Activated T-helper 2 cell treated with anti-CD3 and anti-CD28 coated beads, Interferon-gamma antibody, Interleukin-2, Interleukin-4, amounts not matched to agents 10 μg/mL and 5 μg/mL and 100 μg/mL, durations not matched to agents 14 hours and 24 hours and 36 hours (primary cell): ENCODE measurements around the gene HIVEP3. TPM values are rescaled to one million over a fixed set of nuclear protein-coding genes. Genes with fewer than 3 reads are reported as not detected.

Experiments used
- DNase-seq: peaks from one replicate; pipeline ENCODE4 v3.0.0; 2021; ENCODE audit warnings: low spot score
- H3K27ac Mint-ChIP-seq: one replicate; pipeline ENCODE4 v1.8.0; 2021; ENCODE audit warnings: mixed read lengths
- H3K27me3 Mint-ChIP-seq: one replicate; pipeline ENCODE4 v1.8.0; 2021; ENCODE audit warnings: low read depth, mixed read lengths
- H3K36me3 Mint-ChIP-seq: one replicate; pipeline ENCODE4 v1.8.0; 2021; ENCODE audit warnings: low read depth, mixed read lengths
- H3K4me1 Mint-ChIP-seq: one replicate; pipeline ENCODE4 v1.8.0; 2021; ENCODE audit warnings: low read depth, mixed read lengths
- H3K4me3 Mint-ChIP-seq: one replicate; pipeline ENCODE4 v1.8.0; 2021; ENCODE audit warnings: low read depth, mild to moderate bottlenecking, moderate library complexity, mixed read lengths
- H3K9me3 Mint-ChIP-seq: one replicate; pipeline ENCODE4 v1.8.0; 2021; ENCODE audit warnings: mixed read lengths
- intact Hi-C: fragments of 100-400 bp; cut with micrococcal nuclease; formaldehyde crosslinking; loops from one replicate; pipeline ENCODE4 v1.15.1; 2023
- total RNA-seq: library from RNA; stranded (reverse); gene quantifications from 2 replicates; pipeline ENCODE4 v1.2.3, GENCODE V29; 2022

The HIVEP3 gene
- total RNA-seq, 1 donor from 2014 or later: 33.7 TPM

- intact Hi-C loops: no loop called here
- no peak overlapping the region for H3K27ac Mint-ChIP-seq
- H3K36me3 Mint-ChIP-seq: peaks cover 26% of the 10 kb centered on the region
- no peaks in the 10 kb centered on the region for H3K9me3 Mint-ChIP-seq
- H3K4me3 Mint-ChIP-seq: no peak overlapping the region
- H3K4me1 Mint-ChIP-seq: peaks cover 30% of the 10 kb centered on the region
- DNase-seq: no peak
- H3K27me3 Mint-ChIP-seq: no peaks in the 10 kb centered on the region
Observed at GRCh38 chr1:41642922-41643821, 275.6 kb downstream of the HIVEP3 start.

GRCh38 chr1:41641941-41642527 is 276.7 kb downstream of the HIVEP3 start:
- intact Hi-C loops: loop anchor here (1.0 to 2.0 kb wide), 4 partner anchors 15 to 220 kb away; no protein-coding TSS in a partner anchor

GRCh38 chr1:41641475-41641814 is 277.3 kb downstream of the HIVEP3 start:
- Mint-ChIP-seq H3K4me3 (peak overlapping the region; percentile 28), H3K9me3 (no peaks in the 10 kb centered on the region), H3K4me1 (peaks cover 38% of the 10 kb centered on the region), H3K27ac (no peak overlapping the region), H3K27me3 (no peaks in the 10 kb centered on the region), H3K36me3 (peaks cover 23% of the 10 kb centered on the region)
- intact Hi-C loops: loop anchor here (1.0 to 2.0 kb wide), 4 partner anchors 15 to 221 kb away; no protein-coding TSS in a partner anchor
- no peak for DNase-seq

More at GRCh38 chr1:41641941-41642527, 276.7 kb downstream of the HIVEP3 start:
- peak overlapping the region; percentile 28 for H3K4me3 Mint-ChIP-seq
- H3K36me3 Mint-ChIP-seq: peaks cover 27% of the 10 kb centered on the region
- H3K27me3 Mint-ChIP-seq: no peaks in the 10 kb centered on the region
- no peak overlapping the region for H3K27ac Mint-ChIP-seq
- no peak for DNase-seq
- no peaks in the 10 kb centered on the region for H3K9me3 Mint-ChIP-seq
- peaks cover 37% of the 10 kb centered on the region for H3K4me1 Mint-ChIP-seq

GRCh38 chr1:41640756-41641474 is 277.8 kb downstream of the HIVEP3 start:
- peaks cover 22% of the 10 kb centered on the region for H3K36me3 Mint-ChIP-seq
- intact Hi-C loops: loop anchor here (1.0 to 2.0 kb wide), 4 partner anchors 14 to 221 kb away; no protein-coding TSS in a partner anchor
- no peaks in the 10 kb centered on the region for H3K9me3 Mint-ChIP-seq
- no peak for DNase-seq
- no peaks in the 10 kb centered on the region for H3K27me3 Mint-ChIP-seq
- no peak overlapping the region for H3K27ac Mint-ChIP-seq
- peaks cover 39% of the 10 kb centered on the region for H3K4me1 Mint-ChIP-seq
- no peak overlapping the region for H3K4me3 Mint-ChIP-seq

- H3K27ac Mint-ChIP-seq: no peak overlapping the region
- peaks cover 40% of the 10 kb centered on the region for H3K4me1 Mint-ChIP-seq
- H3K4me3 Mint-ChIP-seq: peak overlapping the region; percentile 49
- no peaks in the 10 kb centered on the region for H3K9me3 Mint-ChIP-seq
- no peak for DNase-seq
- peaks cover 21% of the 10 kb centered on the region for H3K36me3 Mint-ChIP-seq
- H3K27me3 Mint-ChIP-seq: no peaks in the 10 kb centered on the region
- intact Hi-C loops: loop anchor here (2.0 kb wide), 1 partner anchor 13 kb away; no protein-coding TSS in a partner anchor
Observed at GRCh38 chr1:41640141-41640751, 278.5 kb downstream of the HIVEP3 start.

GRCh38 chr1:41639332-41639936 is 279.3 kb downstream of the HIVEP3 start:
- no peak for DNase-seq
- H3K4me3 Mint-ChIP-seq: peak overlapping the region; percentile 60
- no peaks in the 10 kb centered on the region for H3K9me3 Mint-ChIP-seq
- intact Hi-C loops: loop anchor here (1.0 to 2.0 kb wide), 2 partner anchors 21 to 65 kb away; no protein-coding TSS in a partner anchor
- peaks cover 24% of the 10 kb centered on the region for H3K36me3 Mint-ChIP-seq
- H3K4me1 Mint-ChIP-seq: peaks cover 46% of the 10 kb centered on the region
- no peak overlapping the region for H3K27ac Mint-ChIP-seq
- no peaks in the 10 kb centered on the region for H3K27me3 Mint-ChIP-seq

- H3K9me3 Mint-ChIP-seq: no peaks in the 10 kb centered on the region
- H3K4me1 Mint-ChIP-seq: peaks cover 57% of the 10 kb centered on the region
- H3K27me3 Mint-ChIP-seq: no peaks in the 10 kb centered on the region
- peaks cover 33% of the 10 kb centered on the region for H3K36me3 Mint-ChIP-seq
- intact Hi-C loops: loop anchor here (1.0 to 2.0 kb wide), 2 partner anchors 22 to 64 kb away; no protein-coding TSS in a partner anchor
- H3K4me3 Mint-ChIP-seq: peak overlapping the region; percentile 60
- peak overlapping the region; percentile 78 for H3K27ac Mint-ChIP-seq
- no peak for DNase-seq
Observed at GRCh38 chr1:41638086-41639024, 280.4 kb downstream of the HIVEP3 start.

GRCh38 chr1:41637367-41637766 is 281.4 kb downstream of the HIVEP3 start:
- Mint-ChIP-seq H3K27ac (peak overlapping the region; percentile 78), H3K4me1 (peaks cover 64% of the 10 kb centered on the region), H3K9me3 (no peaks in the 10 kb centered on the region), H3K36me3 (peaks cover 43% of the 10 kb centered on the region), H3K27me3 (no peaks in the 10 kb centered on the region), H3K4me3 (peak overlapping the region; percentile 28)
- DNase-seq: no peak
- intact Hi-C loops: no loop called here

GRCh38 chr1:41633764-41634163 is 285.0 kb downstream of the HIVEP3 start:
- H3K4me3 Mint-ChIP-seq: peak overlapping the region; percentile 51
- H3K9me3 Mint-ChIP-seq: no peaks in the 10 kb centered on the region
- no peaks in the 10 kb centered on the region for H3K27me3 Mint-ChIP-seq
- intact Hi-C loops: no loop called here
- H3K27ac Mint-ChIP-seq: peak overlapping the region; percentile 81
- H3K36me3 Mint-ChIP-seq: peaks cover 70% of the 10 kb centered on the region
- no peak for DNase-seq
- peaks cover 75% of the 10 kb centered on the region for H3K4me1 Mint-ChIP-seq

GRCh38 chr1:41632781-41633575 is 285.7 kb downstream of the HIVEP3 start:
- Mint-ChIP-seq H3K36me3 (peaks cover 74% of the 10 kb centered on the region), H3K4me3 (no peak overlapping the region), H3K27me3 (no peaks in the 10 kb centered on the region), H3K4me1 (peaks cover 74% of the 10 kb centered on the region), H3K27ac (peak overlapping the region; percentile 81), H3K9me3 (no peaks in the 10 kb centered on the region)
- no peak for DNase-seq
- intact Hi-C loops: no loop called here

GRCh38 chr1:41631971-41632370 is 286.8 kb downstream of the HIVEP3 start:
- Mint-ChIP-seq H3K4me3 (no peak overlapping the region), H3K36me3 (peaks cover 72% of the 10 kb centered on the region), H3K27me3 (no peaks in the 10 kb centered on the region), H3K27ac (peak overlapping the region; percentile 71), H3K4me1 (peaks cover 67% of the 10 kb centered on the region), H3K9me3 (no peaks in the 10 kb centered on the region)
- no peak for DNase-seq
- intact Hi-C loops: no loop called here
